Ascending aorta (tissue), 2 donors: ENCODE results near the gene GATM. TPM values are rescaled to one million over a fixed set of nuclear protein-coding genes. Genes with fewer than 3 reads are reported as not detected.

Source experiments
- DNase-seq, 2 donors: peaks; one replicate each; pipeline ENCODE4 v3.0.0-alpha.2; 2019; ENCODE audit warnings: low spot score in 2 of 2
- H3K27ac ChIP-seq, 2 donors: fragments of 200-600 bp; sonication (generic); one replicate each; pipeline ENCODE4 v1.5.1; 2016 to 2017; ENCODE audit warnings: mild to moderate bottlenecking in 1 of 2
- H3K27me3 ChIP-seq: fragments of 200-600 bp; sonication (generic); one replicate; pipeline ENCODE4 v1.5.1; 2017
- H3K36me3 ChIP-seq, 2 donors: fragments of 200-600 bp; sonication (generic); one replicate each; pipeline ENCODE4 v1.5.1; 2016
- H3K4me1 ChIP-seq, 2 donors: fragments of 200-600 bp; sonication (generic); one replicate each; pipeline ENCODE4 v1.5.1; 2016 to 2017; ENCODE audit warnings: mild to moderate bottlenecking in 1 of 2
- H3K4me3 ChIP-seq, 2 donors: fragments of 200-600 bp; sonication (generic); one replicate each; pipeline ENCODE4 v1.5.1; 2016 to 2017; ENCODE audit warnings: mild to moderate bottlenecking in 1 of 2
- H3K9me3 ChIP-seq, 2 donors: fragments of 200-600 bp; sonication (generic); one replicate each; pipeline ENCODE4 v1.5.1; 2016
- intact Hi-C: fragments of 100-400 bp; cut with DNase I; formaldehyde crosslinking; loops from one replicate; pipeline ENCODE4 v1.15.1; 2023
- total RNA-seq: library from RNA; depleted of rRNA; stranded (reverse); fragments of >200 nt; gene quantifications from one replicate; pipeline ENCODE4 v1.1.0, GENCODE V29; 2016
- TF ChIP-seq, protein P1 (sequence below), 3 experiments: fragments of 200-600 bp in 2 of 3; fragments of 450-650 bp in 1 of 3; sonication (generic) in 2 of 3; IDR thresholded peaks; one replicate each; pipeline ENCODE4 v1.5.1; 2016 to 2019; ENCODE audit warnings: antibody characterized with exemption in 3 of 3, mild to moderate bottlenecking in 1 of 3, moderate library complexity in 1 of 3

GATM gene
- total RNA-seq, 1 donor from 2014 or later = 6.1 TPM

- H3K36me3 ChIP-seq = no peaks in the 10 kb centered on the region
- no peak overlapping the region for H3K27ac ChIP-seq
- H3K27me3 ChIP-seq = no peaks in the 10 kb centered on the region
- H3K4me3 ChIP-seq = no peak overlapping the region
- H3K9me3 ChIP-seq = no peaks in the 10 kb centered on the region
- no peaks in the 10 kb centered on the region for H3K4me1 ChIP-seq
- DNase-seq = no peak
- intact Hi-C loops = no loop called here
- TF ChIP-seq, protein P1, sequence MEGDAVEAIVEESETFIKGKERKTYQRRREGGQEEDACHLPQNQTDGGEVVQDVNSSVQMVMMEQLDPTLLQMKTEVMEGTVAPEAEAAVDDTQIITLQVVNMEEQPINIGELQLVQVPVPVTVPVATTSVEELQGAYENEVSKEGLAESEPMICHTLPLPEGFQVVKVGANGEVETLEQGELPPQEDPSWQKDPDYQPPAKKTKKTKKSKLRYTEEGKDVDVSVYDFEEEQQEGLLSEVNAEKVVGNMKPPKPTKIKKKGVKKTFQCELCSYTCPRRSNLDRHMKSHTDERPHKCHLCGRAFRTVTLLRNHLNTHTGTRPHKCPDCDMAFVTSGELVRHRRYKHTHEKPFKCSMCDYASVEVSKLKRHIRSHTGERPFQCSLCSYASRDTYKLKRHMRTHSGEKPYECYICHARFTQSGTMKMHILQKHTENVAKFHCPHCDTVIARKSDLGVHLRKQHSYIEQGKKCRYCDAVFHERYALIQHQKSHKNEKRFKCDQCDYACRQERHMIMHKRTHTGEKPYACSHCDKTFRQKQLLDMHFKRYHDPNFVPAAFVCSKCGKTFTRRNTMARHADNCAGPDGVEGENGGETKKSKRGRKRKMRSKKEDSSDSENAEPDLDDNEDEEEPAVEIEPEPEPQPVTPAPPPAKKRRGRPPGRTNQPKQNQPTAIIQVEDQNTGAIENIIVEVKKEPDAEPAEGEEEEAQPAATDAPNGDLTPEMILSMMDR (IDR thresholded peaks at IDR 0.05) = no peak
These were observed 49.7 kb downstream of the GATM start for GRCh38 chr15:45328663-45329062.

- TF ChIP-seq, protein P1 (IDR thresholded peaks at IDR 0.05) = no peak
- H3K27ac ChIP-seq = no peak overlapping the region
These were observed 51.6 kb downstream of the GATM start for GRCh38 chr15:45326741-45327140.

DNA sequence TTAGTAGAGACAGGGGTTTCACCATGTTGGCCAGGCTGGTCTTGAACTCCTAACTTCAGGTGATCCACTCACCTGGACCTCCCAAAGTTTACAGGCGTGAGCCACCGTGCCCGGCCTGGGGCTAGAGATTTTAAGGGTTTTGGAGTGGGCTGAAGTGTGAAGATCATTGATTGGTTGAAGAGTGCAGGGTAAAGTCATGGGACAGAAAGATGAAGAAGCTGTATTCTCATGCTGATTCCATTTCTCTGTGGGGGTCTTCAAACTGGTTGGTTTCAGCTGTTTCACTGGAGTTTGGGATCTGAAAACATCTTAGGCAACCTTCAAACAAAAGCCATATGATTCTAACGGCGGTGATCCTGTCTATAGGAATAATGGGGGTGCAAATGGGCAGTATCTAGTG lies 52.1 kb downstream of the GATM start:
- TF ChIP-seq, protein P1 (IDR thresholded peaks at IDR 0.05) = no peak
- H3K27ac ChIP-seq = no peak overlapping the region
- H3K9me3 ChIP-seq = no peaks in the 10 kb centered on the region
- H3K4me3 ChIP-seq = no peak overlapping the region
- intact Hi-C loops = no loop called here
- no peaks in the 10 kb centered on the region for H3K4me1 ChIP-seq
- H3K27me3 ChIP-seq = no peaks in the 10 kb centered on the region
- no peak for DNase-seq
- no peaks in the 10 kb centered on the region for H3K36me3 ChIP-seq

More at GRCh38 chr15:45326741-45327140, 51.6 kb downstream of the GATM start:
- DNase-seq = no peak
- Histone ChIP-seq H3K9me3 (no peaks in the 10 kb centered on the region), H3K4me3 (no peak overlapping the region), H3K36me3 (no peaks in the 10 kb centered on the region), H3K4me1 (no peaks in the 10 kb centered on the region), H3K27me3 (no peaks in the 10 kb centered on the region)
- intact Hi-C loops = no loop called here

GRCh38 chr15:45320581-45321205 lies 57.7 kb downstream of the GATM start:
- intact Hi-C loops = no loop called here
- H3K9me3 ChIP-seq = no peaks in the 10 kb centered on the region
- H3K4me1 ChIP-seq = no peaks in the 10 kb centered on the region
- DNase-seq = no peak
- H3K4me3 ChIP-seq = no peak overlapping the region
- H3K36me3 ChIP-seq = no peaks in the 10 kb centered on the region
- TF ChIP-seq, protein P1 (IDR thresholded peaks at IDR 0.05) = no peak
- H3K27me3 ChIP-seq = no peaks in the 10 kb centered on the region
- no peak overlapping the region for H3K27ac ChIP-seq

DNA sequence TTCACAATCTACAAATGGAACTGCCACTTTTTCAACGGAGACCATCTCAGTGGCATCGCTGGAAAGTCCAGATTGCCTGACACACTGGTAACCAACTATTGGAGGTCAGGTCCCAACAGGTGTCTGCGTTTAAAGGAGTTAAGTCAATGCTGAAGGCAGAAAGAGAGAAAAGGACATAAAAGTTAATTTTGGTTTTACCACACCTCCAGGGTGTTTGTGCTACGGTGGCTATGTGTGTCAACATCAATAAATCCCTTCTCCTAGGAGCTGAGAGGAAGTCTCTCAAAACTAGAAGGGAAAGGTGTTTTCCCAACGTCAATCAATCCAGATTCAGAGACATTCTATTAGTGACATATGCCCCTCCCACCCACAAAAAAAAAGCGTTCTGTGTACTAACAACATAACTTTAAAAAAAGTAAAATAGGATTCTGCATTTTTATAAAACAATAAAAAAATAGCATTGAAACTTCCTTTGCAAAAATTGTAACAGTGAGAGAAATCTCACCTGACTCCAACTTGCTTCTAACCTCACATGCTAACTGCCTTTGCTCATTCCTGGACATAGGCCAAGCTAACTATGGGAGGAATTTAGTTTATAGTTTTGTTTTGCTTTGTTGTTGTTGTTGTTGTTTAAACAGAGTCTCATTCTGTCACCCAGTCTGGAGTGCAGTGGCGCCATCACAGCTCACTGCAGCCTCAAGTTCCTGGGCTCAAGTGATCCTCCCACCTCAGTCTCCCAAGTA lies 58.7 kb downstream of the GATM start:
- TF ChIP-seq, protein P1 (IDR thresholded peaks at IDR 0.05) = no peak
- intact Hi-C loops = no loop called here
- no peaks in the 10 kb centered on the region for H3K4me1 ChIP-seq
- H3K36me3 ChIP-seq = no peaks in the 10 kb centered on the region
- no peak for DNase-seq
- no peak overlapping the region for H3K4me3 ChIP-seq
- no peak overlapping the region for H3K27ac ChIP-seq
- no peaks in the 10 kb centered on the region for H3K27me3 ChIP-seq
- no peaks in the 10 kb centered on the region for H3K9me3 ChIP-seq
